Hypothalamus (tissue), 51 donors: ENCODE data around the gene XYLT1.

Source experiments
- DNase-seq, 51 donors: peaks; one replicate each; lab custom pipeline; 2025; lab: John Stamatoyannopoulos, UW

The XYLT1 gene

DNA sequence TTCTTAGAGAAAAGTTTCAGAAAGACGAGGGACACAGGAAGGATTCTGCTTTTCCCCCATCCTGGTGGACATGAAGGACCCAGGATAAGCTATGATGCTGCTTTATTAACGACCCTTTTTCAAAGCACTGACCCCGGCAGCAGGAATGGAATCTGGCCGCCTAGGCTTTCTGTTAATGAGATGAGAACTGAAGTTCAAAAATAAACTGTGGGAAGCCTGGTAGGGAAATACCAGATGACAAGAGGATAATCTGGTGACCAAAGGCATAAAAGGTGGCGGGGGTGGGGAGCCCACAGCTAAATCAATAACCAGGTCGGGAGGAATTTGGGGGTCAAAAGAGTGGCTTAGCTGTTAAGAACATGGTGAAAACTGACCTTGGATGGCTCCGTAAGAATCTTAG lies 171.0 kb downstream of the XYLT1 start:
- no peak for DNase-seq

DNA sequence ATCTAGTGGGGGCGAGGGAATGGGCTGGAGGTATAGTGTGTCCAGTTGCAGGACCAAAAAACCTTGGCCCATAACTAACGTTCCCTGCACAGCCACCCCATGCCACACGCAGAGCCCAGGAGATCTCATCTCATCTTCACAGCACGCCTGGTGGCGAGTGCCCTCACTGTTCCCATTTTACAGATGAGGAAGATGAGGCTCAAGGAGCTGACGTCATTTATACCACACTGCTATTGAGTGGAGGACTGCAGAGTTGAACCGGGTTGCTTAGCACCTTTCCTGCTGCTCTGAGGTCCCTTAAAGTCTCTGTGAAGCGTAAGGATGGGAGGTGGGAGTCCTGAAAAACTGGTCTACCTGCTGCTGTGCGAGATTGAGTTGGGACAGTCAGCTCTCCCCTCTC lies 172.5 kb downstream of the XYLT1 start:
- no peak for DNase-seq

DNA sequence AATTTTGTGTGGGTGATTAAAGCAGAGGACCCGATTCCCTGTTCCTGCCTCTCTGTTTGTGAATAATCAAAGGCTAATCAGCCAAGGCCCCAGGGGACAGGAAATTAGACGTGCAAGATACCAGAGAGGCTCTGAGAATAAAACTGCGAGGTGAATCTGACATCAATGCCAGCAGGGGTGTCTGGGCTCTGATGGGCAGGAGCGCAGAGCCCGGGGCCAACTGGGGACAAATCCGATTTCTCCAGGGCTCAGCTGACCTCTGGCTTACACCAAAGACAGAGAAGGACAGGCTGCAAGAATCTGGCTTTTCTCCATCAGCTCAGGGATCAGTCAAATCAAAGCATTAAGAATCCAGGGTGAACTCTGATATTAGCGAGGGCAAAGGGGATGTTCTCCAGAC lies 174.3 kb downstream of the XYLT1 start:
- DNase-seq = peak in 2 of 51 donors; percentile 3 to 8

DNA sequence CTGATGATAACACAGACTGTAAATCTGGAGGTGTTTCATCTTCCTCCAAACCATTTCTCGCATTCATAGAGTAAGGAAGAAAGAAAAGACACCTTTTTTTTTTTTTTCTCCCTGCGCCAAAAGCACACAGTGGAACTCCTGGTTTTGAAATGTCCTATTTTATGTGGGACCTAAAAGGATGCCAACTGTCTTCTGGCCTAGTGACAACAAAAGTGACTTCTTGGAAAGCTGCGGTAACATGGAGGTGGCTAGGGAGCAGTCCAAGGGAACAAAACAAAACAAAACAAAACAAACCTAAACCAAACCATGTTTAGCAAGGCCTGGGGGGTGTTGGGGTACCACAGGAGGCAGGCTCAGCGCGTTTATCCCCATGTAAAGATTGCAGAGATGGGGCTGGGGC lies 174.8 kb downstream of the XYLT1 start:
- DNase-seq = no peak

DNA sequence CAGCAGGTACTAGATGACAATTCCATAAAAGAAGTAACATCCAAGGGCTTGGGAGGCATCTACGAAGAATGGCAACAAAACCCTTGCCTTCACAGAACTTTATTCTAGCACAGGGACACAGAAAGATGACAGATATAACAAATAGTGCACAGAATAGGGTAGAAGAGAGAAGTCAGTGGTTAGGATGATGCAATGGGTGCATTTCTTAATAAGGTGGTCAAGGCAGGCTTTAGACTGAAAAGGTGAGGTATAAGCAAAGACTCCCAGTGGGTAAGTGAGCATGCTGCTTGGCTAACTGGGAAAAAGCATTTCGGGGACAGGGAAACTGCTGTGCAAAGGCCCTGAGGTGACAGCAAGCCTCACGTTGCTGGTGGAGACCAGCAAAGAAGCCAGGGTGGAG lies 175.9 kb downstream of the XYLT1 start:
- DNase-seq = no peak

DNA sequence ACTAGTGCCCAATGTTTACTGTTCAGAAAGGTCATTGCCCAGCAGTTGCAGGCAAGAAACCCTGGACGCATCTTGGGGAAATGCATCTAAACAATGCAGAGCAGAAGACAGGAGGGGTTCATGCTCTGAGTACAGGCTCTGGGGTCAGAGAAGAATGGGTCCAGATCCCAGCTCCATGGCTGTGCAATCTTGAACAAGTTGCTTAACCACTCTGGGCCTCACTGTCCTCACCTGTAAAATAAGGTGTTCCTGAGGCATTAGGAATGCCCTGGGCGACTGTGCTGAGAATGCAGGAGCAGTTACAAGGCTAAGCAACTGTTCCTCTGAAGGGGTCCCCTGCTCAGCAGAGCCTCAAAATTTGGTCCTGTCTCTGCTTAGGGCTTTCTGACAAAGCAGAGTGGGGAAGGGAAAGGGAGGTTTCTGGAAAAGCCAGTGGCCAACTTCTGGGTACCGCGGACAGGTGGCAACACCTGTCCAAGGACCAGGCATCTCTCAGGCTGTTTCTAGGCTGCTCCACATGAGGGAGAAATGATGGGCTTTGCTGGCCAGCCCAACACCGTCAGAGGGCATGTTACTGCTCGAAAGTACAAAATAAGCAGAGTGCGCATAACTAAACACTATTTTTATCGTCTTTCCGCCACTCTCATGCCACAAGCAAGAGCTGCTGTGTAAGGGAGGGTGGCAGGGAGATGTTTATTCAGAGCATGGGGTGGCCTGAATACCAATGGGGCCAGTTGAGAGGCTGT lies 176.8 kb downstream of the XYLT1 start:
- no peak for DNase-seq

DNA sequence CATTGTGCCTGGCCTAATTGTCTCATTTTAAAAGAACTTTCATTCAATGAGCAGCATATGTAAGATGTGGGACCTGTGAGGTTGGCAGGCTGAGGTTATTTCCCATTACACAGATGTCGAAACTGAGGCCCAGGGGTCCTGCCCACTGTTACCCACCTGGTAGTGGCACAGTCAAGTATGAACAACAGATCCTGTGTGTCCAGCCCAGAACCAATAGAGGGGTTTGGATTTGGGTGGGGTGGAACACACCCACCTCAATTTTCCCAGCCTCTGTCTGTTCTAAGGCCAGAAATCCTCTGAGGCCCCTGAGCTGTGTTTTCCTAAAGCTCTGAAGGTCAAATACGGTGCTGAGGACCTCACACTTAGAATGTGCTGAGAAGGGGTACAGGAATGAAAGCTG lies 179.5 kb downstream of the XYLT1 start:
- no peak for DNase-seq

DNA sequence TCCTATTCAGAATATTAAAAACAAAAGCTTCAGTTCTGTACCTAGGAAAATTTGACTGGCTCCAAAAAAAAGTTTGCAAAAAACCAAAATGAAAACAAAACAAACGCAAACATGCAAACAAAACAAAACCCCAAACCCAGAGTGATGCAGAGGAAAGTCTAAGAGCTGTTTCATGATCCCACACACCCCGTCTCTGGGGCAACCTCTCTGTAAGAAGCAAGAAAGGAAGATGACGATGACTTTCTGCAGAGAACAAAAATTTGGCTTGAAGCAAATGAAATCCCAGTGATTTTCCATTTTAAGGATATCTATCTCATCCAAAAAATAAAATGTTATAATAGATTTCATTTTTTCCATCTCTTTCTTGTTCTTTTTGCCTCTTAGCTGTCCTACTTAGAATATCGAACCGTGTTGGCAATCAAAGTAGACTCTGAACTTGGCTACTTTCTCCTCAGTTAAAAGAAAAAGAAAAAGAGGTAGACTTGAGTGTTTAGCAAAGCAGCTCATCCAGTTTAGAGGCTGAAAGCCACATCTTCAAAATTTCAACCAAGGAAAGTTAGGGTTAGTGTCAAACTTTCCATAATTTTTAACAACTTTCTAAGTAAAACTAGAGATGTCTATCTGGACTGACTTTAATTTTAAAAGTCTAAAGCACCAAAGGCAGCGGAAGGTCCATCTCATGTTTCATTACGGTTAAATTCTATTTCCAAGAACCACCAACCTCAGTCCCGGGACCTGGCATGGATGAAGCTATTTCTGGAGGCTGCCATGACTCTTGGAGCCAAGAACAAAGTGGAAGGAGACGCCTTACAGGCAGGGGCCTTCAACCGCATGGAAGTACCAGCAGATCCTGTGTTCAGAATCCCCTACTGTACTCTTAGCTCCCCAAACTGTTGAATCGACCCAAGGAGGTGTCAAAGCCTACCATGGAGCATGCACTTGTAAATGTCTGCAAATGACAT lies 180.8 kb downstream of the XYLT1 start:
- DNase-seq = no peak

DNA sequence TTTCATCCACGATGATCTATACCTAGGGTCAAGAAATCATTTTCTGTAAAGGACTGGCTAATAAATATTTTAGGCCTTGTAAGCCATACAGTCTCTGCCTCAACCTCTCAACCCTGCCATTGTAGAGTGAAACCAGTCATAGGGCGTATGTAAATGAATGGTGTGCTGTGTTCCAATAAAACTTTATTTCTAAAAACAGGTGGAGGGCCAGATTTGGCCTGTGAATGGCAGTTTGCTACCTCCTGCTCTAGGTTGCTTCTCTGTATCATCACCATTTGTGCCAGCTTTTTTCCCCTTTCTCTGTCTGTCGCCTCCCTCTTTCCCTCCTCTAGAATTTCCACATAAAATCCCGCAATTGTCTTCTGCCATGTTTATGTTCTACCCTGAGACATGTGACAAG lies 181.7 kb downstream of the XYLT1 start:
- no peak for DNase-seq

DNA sequence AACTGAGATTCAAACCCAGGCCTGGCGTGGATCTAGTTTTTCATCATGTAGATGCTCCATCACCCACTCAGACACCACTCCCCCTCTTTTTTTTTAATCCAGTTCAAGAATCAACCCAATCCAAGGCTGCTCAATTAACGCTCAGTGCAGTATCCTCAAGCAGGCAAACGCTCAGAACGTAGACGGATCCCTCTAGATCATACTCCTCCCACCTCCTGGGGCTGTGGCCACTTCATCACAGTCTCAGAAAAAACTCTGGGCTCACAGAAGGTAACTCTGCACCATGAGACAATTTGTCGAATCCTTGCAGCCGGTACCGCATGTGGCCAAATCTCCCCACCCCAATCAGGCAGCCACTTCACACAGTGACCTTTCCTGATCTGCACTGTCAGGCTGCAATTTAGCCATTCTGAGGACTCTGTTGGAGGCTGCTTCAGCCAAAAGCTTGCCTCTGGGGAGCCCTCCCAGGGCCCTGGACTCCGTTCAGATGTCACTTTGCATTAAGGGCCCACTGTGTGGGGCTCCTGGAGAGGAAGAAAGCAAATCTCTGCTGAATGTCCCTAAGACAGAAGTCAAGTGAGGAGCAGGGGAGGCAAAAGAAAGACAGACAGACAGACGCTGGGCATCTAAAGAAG lies 183.5 kb downstream of the XYLT1 start:
- DNase-seq = no peak

DNA sequence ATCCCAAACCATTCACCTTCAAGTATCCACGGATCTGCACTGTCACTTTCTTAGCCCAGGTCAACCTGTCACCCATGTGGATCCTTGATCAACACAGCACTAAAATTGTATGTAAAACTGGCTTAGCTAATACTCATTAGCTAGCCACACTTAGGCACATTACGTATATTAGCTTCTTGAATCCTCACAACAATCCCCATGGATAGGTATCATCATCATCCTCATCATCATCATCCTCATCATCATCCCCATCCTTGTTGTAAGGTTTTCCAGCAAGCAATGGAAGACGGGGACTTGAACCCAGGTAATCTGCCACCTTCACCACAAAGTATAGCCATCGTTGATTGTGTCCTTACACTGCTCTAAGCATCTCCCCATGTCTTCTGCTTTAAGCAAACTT lies 184.3 kb downstream of the XYLT1 start:
- no peak for DNase-seq

DNA sequence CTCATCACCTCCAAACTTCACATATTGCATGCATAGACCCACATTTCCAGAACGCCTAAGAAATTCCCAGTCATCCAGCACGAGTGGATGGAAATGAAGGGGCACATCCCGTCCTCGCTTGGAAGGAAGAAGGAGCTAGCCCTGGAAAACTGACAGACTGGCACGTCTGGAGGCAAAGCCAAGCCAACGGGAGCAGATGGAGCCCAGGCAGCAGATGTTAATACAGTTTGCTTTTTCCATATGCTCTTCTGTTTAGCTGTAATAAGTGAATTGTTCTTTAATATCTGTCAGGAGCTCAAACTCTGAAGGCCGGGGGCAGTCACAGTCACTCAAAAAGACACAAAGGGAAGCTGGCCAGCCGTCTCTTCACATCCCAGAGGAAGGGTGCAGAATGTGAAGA lies 187.7 kb downstream of the XYLT1 start:
- no peak for DNase-seq

DNA sequence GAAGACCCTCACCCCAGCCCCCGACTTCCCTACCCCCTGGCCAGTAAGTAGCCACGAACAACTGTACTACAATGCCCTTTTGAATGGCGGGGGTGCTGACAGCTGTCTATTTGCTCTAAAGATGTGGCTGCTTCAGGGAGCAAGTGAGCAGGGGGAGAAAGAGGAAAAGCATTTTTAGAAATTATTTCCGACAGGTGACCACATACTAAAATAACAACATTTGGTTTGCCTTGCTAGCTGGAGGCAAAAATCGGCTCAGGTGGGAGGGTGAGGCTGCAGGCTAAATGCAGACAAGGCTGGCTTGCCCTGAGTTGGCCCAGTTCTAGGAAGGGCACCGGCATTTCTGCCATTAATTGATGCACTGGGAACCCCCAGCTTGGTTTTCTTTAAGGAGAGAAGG lies 188.5 kb downstream of the XYLT1 start:
- no peak for DNase-seq

DNA sequence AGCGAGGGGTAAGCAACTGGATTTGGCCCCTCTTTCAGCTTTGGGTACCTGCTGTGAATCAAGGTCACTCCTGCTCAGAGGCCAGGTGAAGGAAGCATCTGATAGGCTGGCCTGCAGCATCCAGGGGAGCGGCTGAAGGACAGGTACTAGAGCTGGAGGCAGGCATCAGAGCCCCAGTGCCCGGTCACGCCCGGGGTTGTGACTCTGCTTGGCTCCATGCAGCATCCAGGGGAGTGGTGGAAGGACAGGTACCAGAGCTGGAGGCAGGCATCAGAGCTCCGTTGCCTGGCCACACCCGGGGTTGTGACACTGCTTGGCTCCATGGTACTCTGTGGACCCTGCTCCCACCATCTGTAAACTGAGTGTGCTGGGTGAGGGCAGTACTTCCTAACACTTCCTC lies 189.7 kb downstream of the XYLT1 start:
- no peak for DNase-seq

DNA sequence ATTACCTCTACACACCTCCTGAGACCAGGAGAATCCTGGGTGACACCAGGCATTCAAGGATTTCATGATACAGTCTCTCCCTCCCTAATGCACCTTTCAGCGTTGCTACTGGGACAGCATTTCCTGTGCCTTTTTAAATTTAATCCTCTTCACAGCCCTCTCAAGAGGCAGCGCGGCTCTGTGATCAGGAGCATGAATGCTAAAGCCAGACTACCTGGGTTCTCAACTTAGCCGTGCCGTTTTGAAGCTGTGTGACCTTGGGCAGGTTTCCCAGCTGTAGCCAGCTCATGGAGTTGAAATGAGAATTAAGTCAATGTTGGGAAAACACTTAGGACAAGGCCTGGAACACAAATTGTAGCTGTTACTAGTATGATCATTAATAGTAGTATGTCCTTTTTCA lies 191.8 kb downstream of the XYLT1 start:
- no peak for DNase-seq

DNA sequence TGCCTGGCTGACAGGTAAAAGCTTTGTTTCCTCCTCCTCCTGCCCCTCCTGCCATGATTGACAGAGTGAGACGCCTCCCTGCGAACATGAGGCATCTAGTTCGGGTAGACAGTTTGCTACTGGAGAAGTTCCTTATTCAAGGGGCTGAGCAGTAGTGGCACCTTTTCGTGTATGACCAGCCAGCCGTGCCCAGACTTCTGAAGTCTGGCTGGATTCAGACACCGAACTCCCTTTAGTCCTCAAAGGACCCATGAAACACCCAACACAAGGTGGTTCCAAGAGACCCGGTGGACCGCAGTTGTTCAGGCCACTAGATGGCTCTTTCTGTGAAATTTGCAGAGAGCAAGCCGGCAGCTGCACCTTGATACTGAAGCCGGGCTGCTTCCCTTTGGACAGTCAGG lies 192.8 kb downstream of the XYLT1 start:
- DNase-seq = peak in 23 of 51 donors; percentile 1 to 69 (median 25)

DNA sequence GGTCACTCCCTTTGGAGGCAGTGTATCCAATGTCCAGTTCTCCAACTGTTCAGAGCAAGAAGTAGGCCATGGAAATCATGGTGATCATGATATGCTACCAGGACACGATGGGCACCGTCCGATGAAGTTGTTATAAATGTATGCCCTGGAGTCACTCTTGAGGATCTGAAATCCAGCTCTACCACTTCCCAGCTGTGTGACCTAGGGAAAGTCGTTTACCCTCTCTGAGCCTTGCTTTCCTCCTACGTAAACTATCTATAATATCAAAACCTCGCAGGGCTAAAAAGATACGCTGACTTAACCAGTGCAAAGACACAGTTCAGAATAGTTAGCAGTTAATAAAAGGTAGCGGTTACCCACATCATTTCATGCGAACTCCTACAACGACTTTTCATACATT lies 194.2 kb downstream of the XYLT1 start:
- DNase-seq = no peak

DNA sequence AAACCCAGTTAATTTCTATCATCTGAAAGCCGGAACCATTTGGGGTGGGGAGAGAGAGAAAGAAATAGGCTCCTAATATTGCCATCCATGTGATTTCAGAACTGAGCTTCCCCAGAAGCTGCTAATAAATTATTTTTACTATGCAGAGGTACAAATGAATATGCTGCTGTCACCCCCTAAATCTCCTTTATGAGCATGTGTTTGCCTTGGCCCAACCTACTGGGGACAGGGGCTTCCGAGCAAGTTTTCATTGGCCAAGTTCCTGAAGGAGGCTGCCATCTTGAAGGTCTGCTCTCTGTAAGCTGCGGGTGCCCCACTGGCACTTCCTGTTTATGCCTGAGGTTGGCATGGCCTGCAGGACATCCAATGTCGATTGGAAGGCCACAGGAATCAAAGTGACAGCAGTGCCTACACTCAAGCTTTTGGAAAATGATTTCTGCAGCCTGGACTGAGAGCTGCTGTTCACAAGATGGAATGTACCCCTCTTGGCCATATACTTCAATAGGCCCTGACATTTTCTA lies 194.7 kb downstream of the XYLT1 start:
- no peak for DNase-seq

DNA sequence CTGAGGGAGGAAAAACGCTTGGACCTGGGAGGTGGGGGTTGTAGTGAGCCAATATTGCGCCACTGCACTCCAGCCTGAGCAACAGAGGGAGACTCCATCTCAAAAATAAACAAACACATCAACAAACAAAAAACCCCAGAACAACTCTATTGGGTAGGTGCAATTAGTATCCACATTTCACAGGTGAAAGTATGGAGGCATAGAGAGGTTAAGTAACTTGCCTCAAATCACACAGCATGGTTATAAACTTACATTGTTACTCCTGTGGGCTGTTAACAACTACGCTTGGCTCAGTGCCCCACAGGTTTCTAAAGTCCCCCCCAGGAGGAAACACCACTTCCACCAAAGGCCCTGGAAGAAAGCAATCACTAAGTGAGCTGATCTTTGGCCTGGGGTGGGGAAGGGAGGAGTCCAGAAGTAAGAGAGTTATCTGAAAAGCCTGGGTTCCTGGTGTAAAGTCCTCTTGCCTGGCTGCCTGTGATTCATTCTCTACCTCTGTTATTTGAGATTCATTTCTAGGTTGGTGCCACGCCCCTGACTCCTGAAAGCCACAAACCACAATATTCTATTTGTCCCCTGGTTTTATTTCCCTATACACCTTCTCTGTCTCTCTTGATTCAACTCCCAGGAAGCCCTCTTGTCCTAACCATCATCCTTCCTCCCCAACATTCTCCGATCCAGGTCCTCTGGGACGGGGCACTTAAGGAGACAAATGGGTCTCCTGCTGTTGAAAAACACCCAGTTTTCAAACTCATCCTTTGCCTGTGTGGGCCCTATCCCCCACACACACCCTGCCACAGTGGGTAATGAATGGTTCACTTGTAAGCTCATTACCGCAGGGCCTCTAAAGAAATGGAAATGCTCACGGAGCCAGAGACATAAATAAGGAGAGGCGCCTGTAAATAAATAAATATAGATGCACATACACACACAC lies 195.4 kb downstream of the XYLT1 start:
- no peak for DNase-seq

DNA sequence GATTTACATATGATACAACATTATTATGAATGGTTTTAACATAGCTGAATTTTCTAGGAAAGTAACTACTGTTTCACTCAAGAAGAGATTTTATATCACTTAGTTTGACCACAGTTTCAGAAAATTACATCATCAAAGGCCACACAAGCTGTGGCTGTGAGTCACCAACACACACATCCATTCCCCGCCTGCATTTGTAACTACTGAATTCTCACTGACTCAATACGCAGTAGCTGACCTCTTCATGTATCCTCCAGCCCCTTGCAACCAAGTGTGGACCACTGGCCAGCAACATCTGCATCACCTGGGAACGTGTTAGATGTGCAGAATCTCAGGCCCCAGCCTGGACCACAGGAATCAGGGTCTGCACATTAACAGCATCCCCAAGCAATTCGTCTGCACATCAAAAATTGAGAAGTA lies 197.6 kb downstream of the XYLT1 start:
- DNase-seq = peak in 1 of 51 donors; percentile 15
